Right forelimb (tissue), 1 donor: Measurements from ENCODE around the gene MEIS3.

Experiments
- DNase-seq: peaks from one replicate; pipeline ENCODE4 v3.0.0-alpha.2; 2018

MEIS3 gene

GRCh38 chr19:47356900-47357299, 62.4 kb downstream of the MEIS3 start:
- DNase-seq, result no peak

GRCh38 chr19:47353307-47353712, 66.0 kb downstream of the MEIS3 start:
- DNase-seq, result no peak
